ENCODE measurements around the gene CAMTA1. TPM values are rescaled to one million over a fixed set of nuclear protein-coding genes. Genes with fewer than 3 reads are reported as not detected.

The CAMTA1 gene
- polyA plus RNA-seq, 1 of the 3 experiments (the other 2 are of a cell fraction): 63.1 TPM

DNA sequence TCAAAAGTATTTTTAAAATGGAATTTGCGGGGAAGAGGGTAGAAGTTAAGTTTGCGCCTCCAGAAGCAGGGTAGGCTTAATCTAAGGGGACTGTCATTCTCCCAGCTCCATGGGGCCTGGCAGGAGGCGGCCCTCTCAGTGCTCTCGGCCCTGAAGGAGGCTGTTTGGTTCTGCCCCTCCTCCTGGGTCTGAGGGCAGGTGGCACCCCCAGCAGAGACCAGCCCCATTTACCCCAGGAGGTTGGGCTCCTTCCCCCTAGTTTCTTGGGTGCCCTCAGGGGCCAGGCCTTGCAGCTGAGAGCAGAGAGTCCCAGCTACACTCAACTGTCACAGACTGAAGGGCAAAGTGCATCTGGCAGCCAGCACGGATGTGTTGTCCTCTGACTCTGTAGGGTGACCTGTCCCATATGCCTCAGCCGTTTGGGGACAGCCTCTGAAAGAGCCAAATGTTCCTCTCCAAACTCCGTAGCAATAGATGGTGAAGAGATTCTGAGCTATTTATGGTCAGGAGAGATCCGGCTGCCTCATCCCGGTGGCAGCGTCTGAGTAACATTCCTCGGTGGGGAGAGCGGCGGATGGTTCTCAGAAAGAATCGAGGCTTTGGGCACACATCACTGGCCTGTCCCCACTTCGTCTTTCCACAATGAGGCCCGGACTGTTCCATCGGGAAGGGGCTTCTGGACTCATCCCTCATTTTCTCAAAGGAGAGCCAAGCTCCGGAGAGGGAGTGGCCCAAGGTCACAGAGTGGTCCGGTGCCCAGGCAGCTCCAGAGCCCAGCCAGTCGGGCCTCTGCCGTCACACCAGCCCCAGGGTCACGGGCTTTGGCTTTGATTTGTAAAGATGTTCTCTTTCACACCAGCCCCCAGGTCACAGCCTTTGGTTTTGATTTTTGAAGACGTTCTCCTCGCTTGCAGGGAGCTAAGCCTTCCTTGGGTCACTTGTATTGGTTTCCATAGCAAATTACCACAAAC lies 561.6 kb downstream of the CAMTA1 start (continued):
- TF ChIP-seq MEF2A (IDR thresholded peaks at IDR 0.05; ENCODE audit: borderline replicate concordance, low read depth) (no peak), MXI1 (IDR thresholded peaks at IDR 0.05; ENCODE audit: low read depth, low read length) (no peak)

DNA sequence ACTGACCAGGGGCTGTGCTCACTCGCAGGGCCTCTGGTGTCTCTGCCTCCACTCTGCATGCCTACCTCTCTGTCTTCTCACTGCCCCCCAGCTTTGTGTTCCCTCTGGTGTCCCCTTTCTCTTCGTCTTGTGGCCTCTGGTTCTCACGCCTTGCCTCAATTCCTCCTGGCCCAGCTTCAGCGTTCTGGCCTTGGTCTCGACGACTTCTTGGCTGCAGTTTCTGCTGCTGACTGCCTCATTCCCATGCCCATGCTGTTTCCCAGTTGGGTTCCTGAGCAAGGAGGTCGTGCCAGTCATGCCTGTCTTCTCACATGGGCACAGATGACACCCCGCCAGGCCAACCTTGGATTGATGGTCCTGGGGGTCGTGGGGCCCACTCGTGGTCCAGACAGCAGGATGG lies 562.8 kb downstream of the CAMTA1 start:
- TF ChIP-seq NFIC (IDR thresholded peaks at IDR 0.05; ENCODE audit: borderline replicate concordance) (no peak), FOXM1 (IDR thresholded peaks at IDR 0.05; ENCODE audit: low read depth) (no peak), GABPA (IDR thresholded peaks at IDR 0.05; ENCODE audit: low read depth) (no peak), TEAD4 (IDR thresholded peaks at IDR 0.05; ENCODE audit: borderline replicate concordance, insufficient read depth) (no peak), SMC3 (IDR thresholded peaks at IDR 0.05; ENCODE audit: low read depth, low read length) (no peak), RXRA (IDR thresholded peaks at IDR 0.05; ENCODE audit: borderline replicate concordance, low read depth) (no peak)
- TF ChIP-seq, protein P1, sequence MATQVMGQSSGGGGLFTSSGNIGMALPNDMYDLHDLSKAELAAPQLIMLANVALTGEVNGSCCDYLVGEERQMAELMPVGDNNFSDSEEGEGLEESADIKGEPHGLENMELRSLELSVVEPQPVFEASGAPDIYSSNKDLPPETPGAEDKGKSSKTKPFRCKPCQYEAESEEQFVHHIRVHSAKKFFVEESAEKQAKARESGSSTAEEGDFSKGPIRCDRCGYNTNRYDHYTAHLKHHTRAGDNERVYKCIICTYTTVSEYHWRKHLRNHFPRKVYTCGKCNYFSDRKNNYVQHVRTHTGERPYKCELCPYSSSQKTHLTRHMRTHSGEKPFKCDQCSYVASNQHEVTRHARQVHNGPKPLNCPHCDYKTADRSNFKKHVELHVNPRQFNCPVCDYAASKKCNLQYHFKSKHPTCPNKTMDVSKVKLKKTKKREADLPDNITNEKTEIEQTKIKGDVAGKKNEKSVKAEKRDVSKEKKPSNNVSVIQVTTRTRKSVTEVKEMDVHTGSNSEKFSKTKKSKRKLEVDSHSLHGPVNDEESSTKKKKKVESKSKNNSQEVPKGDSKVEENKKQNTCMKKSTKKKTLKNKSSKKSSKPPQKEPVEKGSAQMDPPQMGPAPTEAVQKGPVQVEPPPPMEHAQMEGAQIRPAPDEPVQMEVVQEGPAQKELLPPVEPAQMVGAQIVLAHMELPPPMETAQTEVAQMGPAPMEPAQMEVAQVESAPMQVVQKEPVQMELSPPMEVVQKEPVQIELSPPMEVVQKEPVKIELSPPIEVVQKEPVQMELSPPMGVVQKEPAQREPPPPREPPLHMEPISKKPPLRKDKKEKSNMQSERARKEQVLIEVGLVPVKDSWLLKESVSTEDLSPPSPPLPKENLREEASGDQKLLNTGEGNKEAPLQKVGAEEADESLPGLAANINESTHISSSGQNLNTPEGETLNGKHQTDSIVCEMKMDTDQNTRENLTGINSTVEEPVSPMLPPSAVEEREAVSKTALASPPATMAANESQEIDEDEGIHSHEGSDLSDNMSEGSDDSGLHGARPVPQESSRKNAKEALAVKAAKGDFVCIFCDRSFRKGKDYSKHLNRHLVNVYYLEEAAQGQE (IDR thresholded peaks at IDR 0.05; ENCODE audit: low read depth, low read length): no peak
- POLR2A ChIA-PET: no interaction called here

DNA sequence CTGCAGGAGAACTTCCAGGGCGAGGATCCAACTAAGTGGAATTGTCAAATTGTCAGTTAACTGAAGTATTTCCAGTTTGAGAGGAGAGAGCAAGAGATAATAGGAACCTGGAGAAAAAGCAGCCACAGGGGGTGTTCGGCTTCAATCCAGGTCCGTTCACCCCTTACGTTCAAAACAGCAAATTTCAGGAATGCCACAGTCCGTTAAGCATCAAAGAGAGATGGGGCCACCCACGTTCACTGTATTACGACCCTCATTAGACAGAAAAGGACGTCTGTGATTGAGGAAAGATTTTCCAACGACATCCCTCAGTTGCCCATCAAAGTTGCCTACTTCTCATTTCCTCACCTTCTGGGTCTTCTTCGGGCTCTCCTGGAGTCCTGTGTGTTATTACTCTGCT lies 563.3 kb downstream of the CAMTA1 start:
- H3K79me2 ChIP-seq (ENCODE audit: insufficient read depth): no peaks in the 10 kb centered on the region
- no peak overlapping the region for H3K27ac ChIP-seq (ENCODE audit: low read depth in 2 of 2, low read length in 1 of 2)
- no peak overlapping the region for H3K4me2 ChIP-seq
- H2AFZ ChIP-seq (ENCODE audit: low read depth): no peak overlapping the region
- no peaks in the 10 kb centered on the region for H3K27me3 ChIP-seq (ENCODE audit: insufficient read depth)
- CTCF ChIA-PET: no interaction called here
- no peaks in the 10 kb centered on the region for H4K20me1 ChIP-seq (ENCODE audit: insufficient read depth)
- H3K9me3 ChIP-seq: no peaks in the 10 kb centered on the region
- H3K9me2 ChIP-seq: no peaks in the 10 kb centered on the region
- no peak overlapping the region for H3K9ac ChIP-seq
- H3F3A ChIP-seq (replicated peaks; ENCODE audit: insufficient read depth): no peaks in the 10 kb centered on the region
- peaks cover 0 to 30% of the 10 kb centered on the region in 2 experiments; a peak in 2 of 4 replicates for H3K4me1 ChIP-seq (ENCODE audit: control insufficient read depth in 1 of 2, insufficient read depth in 2 of 2, low read depth in 1 of 2, low read length in 1 of 2)
- WGBS (ENCODE audit: low lambda C conversion rate): 82% methylated on average over 9 of the region's 10 CpGs
- no peak for DNase-seq
- H3K4me3 ChIP-seq (ENCODE audit: low read depth in 2 of 2, low read length in 1 of 2): no peak overlapping the region
- POLR2A ChIA-PET: no interaction called here
- no peaks in the 10 kb centered on the region for H3K36me3 ChIP-seq (replicated peaks in 1 of 2; ENCODE audit: control insufficient read depth in 1 of 2, insufficient read depth in 2 of 2, low read length in 1 of 2)
- TF ChIP-seq, protein P2, sequence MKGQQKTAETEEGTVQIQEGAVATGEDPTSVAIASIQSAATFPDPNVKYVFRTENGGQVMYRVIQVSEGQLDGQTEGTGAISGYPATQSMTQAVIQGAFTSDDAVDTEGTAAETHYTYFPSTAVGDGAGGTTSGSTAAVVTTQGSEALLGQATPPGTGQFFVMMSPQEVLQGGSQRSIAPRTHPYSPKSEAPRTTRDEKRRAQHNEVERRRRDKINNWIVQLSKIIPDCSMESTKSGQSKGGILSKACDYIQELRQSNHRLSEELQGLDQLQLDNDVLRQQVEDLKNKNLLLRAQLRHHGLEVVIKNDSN (IDR thresholded peaks at IDR 0.05; ENCODE audit: borderline replicate concordance, low read depth): no peak
- TF ChIP-seq CHD2 (IDR thresholded peaks at IDR 0.05; ENCODE audit: low read length, partially characterized antibody): no peak
- TF ChIP-seq RFX5 (IDR thresholded peaks at IDR 0.05; ENCODE audit: low read length): no peak
- TF ChIP-seq TAF1 (IDR thresholded peaks at IDR 0.05; ENCODE audit: borderline replicate concordance, low read depth, low read length): no peak
- no peak for TF ChIP-seq MXI1 (IDR thresholded peaks at IDR 0.05; ENCODE audit: low read depth, low read length)
- no peak for TF ChIP-seq JUND (IDR thresholded peaks at IDR 0.05)
- no peak for TF ChIP-seq FOSL2 (IDR thresholded peaks at IDR 0.05; ENCODE audit: borderline replicate concordance, low read depth)
- TF ChIP-seq FOXM1 (IDR thresholded peaks at IDR 0.05; ENCODE audit: low read depth): no peak
- TF ChIP-seq TCF12 (IDR thresholded peaks at IDR 0.05): no peak
- TF ChIP-seq GABPA (IDR thresholded peaks at IDR 0.05; ENCODE audit: low read depth): no peak
- TF ChIP-seq, protein P3, sequence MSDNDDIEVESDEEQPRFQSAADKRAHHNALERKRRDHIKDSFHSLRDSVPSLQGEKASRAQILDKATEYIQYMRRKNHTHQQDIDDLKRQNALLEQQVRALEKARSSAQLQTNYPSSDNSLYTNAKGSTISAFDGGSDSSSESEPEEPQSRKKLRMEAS (IDR thresholded peaks at IDR 0.05; ENCODE audit: low read depth): no peak
- no peak for TF ChIP-seq EZH2phosphoT487 (IDR thresholded peaks at IDR 0.05; ENCODE audit: borderline replicate concordance, low read depth)
- TF ChIP-seq EP300 (IDR thresholded peaks at IDR 0.05; ENCODE audit: borderline replicate concordance in 1 of 2, low read depth in 1 of 2, low read length in 1 of 2): no peak

More for the DNA sequence above, 562.8 kb downstream of the CAMTA1 start:
- no peaks in the 10 kb centered on the region for H3K36me3 ChIP-seq (replicated peaks in 1 of 2; ENCODE audit: control insufficient read depth in 1 of 2, insufficient read depth in 2 of 2, low read length in 1 of 2)
- no peaks in the 10 kb centered on the region for H3F3A ChIP-seq (replicated peaks; ENCODE audit: insufficient read depth)
- H3K4me3 ChIP-seq (ENCODE audit: low read depth in 2 of 2, low read length in 1 of 2): no peak overlapping the region
- no peaks in the 10 kb centered on the region for H3K9me2 ChIP-seq
- H3K79me2 ChIP-seq (ENCODE audit: insufficient read depth): no peaks in the 10 kb centered on the region
- no peak overlapping the region for H3K27ac ChIP-seq (ENCODE audit: low read depth in 2 of 2, low read length in 1 of 2)
- H3K9ac ChIP-seq: no peak overlapping the region
- no peaks in the 10 kb centered on the region for H4K20me1 ChIP-seq (ENCODE audit: insufficient read depth)
- DNase-seq: no peak
- H3K27me3 ChIP-seq (ENCODE audit: insufficient read depth): no peaks in the 10 kb centered on the region
- no peak overlapping the region for H2AFZ ChIP-seq (ENCODE audit: low read depth)
- CTCF ChIA-PET: interaction anchor here (0.9 to 1.2 kb wide), 2 partner anchors 27 to 553 kb away, joined by 3 read pairs; no protein-coding TSS in a partner anchor
- H3K9me3 ChIP-seq: no peaks in the 10 kb centered on the region
- H3K4me2 ChIP-seq: no peak overlapping the region
- H3K4me1 ChIP-seq (ENCODE audit: control insufficient read depth in 1 of 2, insufficient read depth in 2 of 2, low read depth in 1 of 2, low read length in 1 of 2): peaks cover 0 to 30% of the 10 kb centered on the region in 2 experiments; a peak in 2 of 4 replicates
- WGBS (ENCODE audit: low lambda C conversion rate): 82% methylated on average over 10 of the region's 10 CpGs
